Measurements from ENCODE around the gene MPZL2.

Gene MPZL2

GRCh38 chr11:118231461-118231860, 32.6 kb downstream of the MPZL2 start:
- no peak overlapping the region for H3K27ac ChIP-seq (ENCODE audit: insufficient read depth in 1 of 2, low read depth in 1 of 2, low read length in 2 of 2, poor library complexity in 1 of 2, severe bottlenecking in 2 of 2)
- H3K27me3 ChIP-seq (replicated peaks in 2 of 5; ENCODE audit: control insufficient read depth in 4 of 5, insufficient read depth in 5 of 5, low read length in 4 of 5), result no peaks in the 10 kb centered on the region
- ChIA-PET CTCF (no interaction called here), POLR2A (no interaction called here)
- peaks cover 0 to 5% (median 3%) of the 10 kb centered on the region in 4 experiments for H3K36me3 ChIP-seq (ENCODE audit: control insufficient read depth in 4 of 4, insufficient read depth in 4 of 4, low read length in 3 of 4)
- peaks cover 32 to 45% (median 39%) of the 10 kb centered on the region in 4 experiments for H3K4me1 ChIP-seq (ENCODE audit: control extremely low read depth in 1 of 4, control insufficient read depth in 4 of 4, insufficient read depth in 4 of 4, low read length in 3 of 4)
- no peak overlapping the region for H3K4me3 ChIP-seq (ENCODE audit: control insufficient read depth in 1 of 7, extremely low read depth in 1 of 7, insufficient read depth in 4 of 7, low read depth in 2 of 7, low read length in 6 of 7)
- H3K9me3 ChIP-seq (ENCODE audit: control extremely low read depth in 1 of 5, control insufficient read depth in 4 of 5, insufficient read depth in 2 of 5, low read depth in 1 of 5, low read length in 4 of 5), result no peaks in the 10 kb centered on the region
- no peak for DNase-seq

GRCh38 chr11:118230088-118230487, 34.0 kb downstream of the MPZL2 start:
- Histone ChIP-seq H3K4me1 (ENCODE audit: control extremely low read depth in 1 of 4, control insufficient read depth in 4 of 4, insufficient read depth in 4 of 4, low read length in 3 of 4) (peaks cover 43 to 50% (median 49%) of the 10 kb centered on the region in 4 experiments), H3K27me3 (replicated peaks in 2 of 5; ENCODE audit: control insufficient read depth in 4 of 5, insufficient read depth in 5 of 5, low read length in 4 of 5) (no peaks in the 10 kb centered on the region), H3K9me3 (ENCODE audit: control extremely low read depth in 1 of 5, control insufficient read depth in 4 of 5, insufficient read depth in 2 of 5, low read depth in 1 of 5, low read length in 4 of 5) (no peaks in the 10 kb centered on the region), H3K4me3 (ENCODE audit: control insufficient read depth in 1 of 7, extremely low read depth in 1 of 7, insufficient read depth in 4 of 7, low read depth in 2 of 7, low read length in 6 of 7) (peak overlapping the region in 1 of 7 experiments; percentile 16), H3K36me3 (ENCODE audit: control insufficient read depth in 4 of 4, insufficient read depth in 4 of 4, low read length in 3 of 4) (peaks cover 0 to 5% (median 3%) of the 10 kb centered on the region in 4 experiments), H3K27ac (ENCODE audit: insufficient read depth in 1 of 2, low read depth in 1 of 2, low read length in 2 of 2, poor library complexity in 1 of 2, severe bottlenecking in 2 of 2) (no peak overlapping the region)
- CTCF ChIA-PET, result interaction anchor here (0.8 to 1.6 kb wide), 3 partner anchors 9 to 31 kb away, joined by 3 to 9 read pairs (median 4); no protein-coding TSS in a partner anchor
- POLR2A ChIA-PET, result interaction anchor here (1.2 kb wide), 1 partner anchor 10 kb away, joined by 3 read pairs; no protein-coding TSS in a partner anchor
- peak in 1 of 3 donors; percentile 29 for DNase-seq
- 100% methylated on average over 3 of the region's 3 CpGs for WGBS (ENCODE audit: insufficient coverage)

- H3K4me1 ChIP-seq (ENCODE audit: control extremely low read depth in 1 of 4, control insufficient read depth in 4 of 4, insufficient read depth in 4 of 4, low read length in 3 of 4), result peaks cover 49 to 57% (median 54%) of the 10 kb centered on the region in 4 experiments
- peak overlapping the region in 1 of 7 experiments; percentile 46 for H3K4me3 ChIP-seq (ENCODE audit: control insufficient read depth in 1 of 7, extremely low read depth in 1 of 7, insufficient read depth in 4 of 7, low read depth in 2 of 7, low read length in 6 of 7)
- DNase-seq, result peak in 1 of 3 donors; percentile 67
- POLR2A ChIA-PET, result interaction anchor here (1.0 to 1.2 kb wide), 2 partner anchors 10 to 15 kb away, joined by 3 read pairs; no protein-coding TSS in a partner anchor
- CTCF ChIA-PET, result interaction anchor here (1.0 to 1.6 kb wide), 3 partner anchors 10 to 31 kb away, joined by 4 to 9 read pairs (median 4); no protein-coding TSS in a partner anchor
- peak overlapping the region in 1 of 2 experiments; percentile 14 for H3K27ac ChIP-seq (ENCODE audit: insufficient read depth in 1 of 2, low read depth in 1 of 2, low read length in 2 of 2, poor library complexity in 1 of 2, severe bottlenecking in 2 of 2)
- H3K36me3 ChIP-seq (ENCODE audit: control insufficient read depth in 4 of 4, insufficient read depth in 4 of 4, low read length in 3 of 4), result peaks cover 0 to 5% (median 3%) of the 10 kb centered on the region in 4 experiments
- WGBS (ENCODE audit: insufficient coverage), result 33% methylated on average over 2 of the region's 5 CpGs
- no peaks in the 10 kb centered on the region for H3K9me3 ChIP-seq (ENCODE audit: control extremely low read depth in 1 of 5, control insufficient read depth in 4 of 5, insufficient read depth in 2 of 5, low read depth in 1 of 5, low read length in 4 of 5)
- no peaks in the 10 kb centered on the region for H3K27me3 ChIP-seq (replicated peaks in 2 of 5; ENCODE audit: control insufficient read depth in 4 of 5, insufficient read depth in 5 of 5, low read length in 4 of 5)
Measured at GRCh38 chr11:118229274-118229847, 34.7 kb downstream of the MPZL2 start.

- Histone ChIP-seq H3K36me3 (ENCODE audit: control insufficient read depth in 4 of 4, insufficient read depth in 4 of 4, low read length in 3 of 4) (peaks cover 0 to 2% (median 2%) of the 10 kb centered on the region in 4 experiments), H3K4me3 (ENCODE audit: control insufficient read depth in 1 of 7, extremely low read depth in 1 of 7, insufficient read depth in 4 of 7, low read depth in 2 of 7, low read length in 6 of 7) (no peak overlapping the region), H3K9me3 (ENCODE audit: control extremely low read depth in 1 of 5, control insufficient read depth in 4 of 5, insufficient read depth in 2 of 5, low read depth in 1 of 5, low read length in 4 of 5) (no peaks in the 10 kb centered on the region), H3K27me3 (replicated peaks in 2 of 5; ENCODE audit: control insufficient read depth in 4 of 5, insufficient read depth in 5 of 5, low read length in 4 of 5) (no peaks in the 10 kb centered on the region), H3K27ac (ENCODE audit: insufficient read depth in 1 of 2, low read depth in 1 of 2, low read length in 2 of 2, poor library complexity in 1 of 2, severe bottlenecking in 2 of 2) (peak overlapping the region in 1 of 2 experiments; percentile 18), H3K4me1 (ENCODE audit: control extremely low read depth in 1 of 4, control insufficient read depth in 4 of 4, insufficient read depth in 4 of 4, low read length in 3 of 4) (peaks cover 61 to 69% (median 65%) of the 10 kb centered on the region in 4 experiments)
- CTCF ChIA-PET, result interaction anchor here (1.0 to 4.1 kb wide), 4 partner anchors 14 to 23 kb away, joined by 3 to 42 read pairs (median 4); partner anchors contain the start of gene MPZL3
- DNase-seq, result peak; percentile 51 to 91 (median 82)
- WGBS (ENCODE audit: insufficient coverage), result 5% methylated on average over 4 of the region's 8 CpGs
- POLR2A ChIA-PET, result interaction anchor here (1.0 kb wide), 1 partner anchor 14 kb away, joined by 3 read pairs; no protein-coding TSS in a partner anchor
Measured at GRCh38 chr11:118227865-118228785, 36.0 kb downstream of the MPZL2 start.

- Histone ChIP-seq H3K4me1 (ENCODE audit: control extremely low read depth in 1 of 4, control insufficient read depth in 4 of 4, insufficient read depth in 4 of 4, low read length in 3 of 4) (peaks cover 60 to 77% (median 66%) of the 10 kb centered on the region in 4 experiments), H3K4me3 (ENCODE audit: control insufficient read depth in 1 of 7, extremely low read depth in 1 of 7, insufficient read depth in 4 of 7, low read depth in 2 of 7, low read length in 6 of 7) (peak overlapping the region in 2 of 7 experiments; percentile 2 to 28), H3K36me3 (ENCODE audit: control insufficient read depth in 4 of 4, insufficient read depth in 4 of 4, low read length in 3 of 4) (peaks cover 0 to 2% (median 0%) of the 10 kb centered on the region in 4 experiments), H3K27ac (ENCODE audit: insufficient read depth in 1 of 2, low read depth in 1 of 2, low read length in 2 of 2, poor library complexity in 1 of 2, severe bottlenecking in 2 of 2) (peak overlapping the region; percentile 20 to 21), H3K9me3 (ENCODE audit: control extremely low read depth in 1 of 5, control insufficient read depth in 4 of 5, insufficient read depth in 2 of 5, low read depth in 1 of 5, low read length in 4 of 5) (no peaks in the 10 kb centered on the region), H3K27me3 (replicated peaks in 2 of 5; ENCODE audit: control insufficient read depth in 4 of 5, insufficient read depth in 5 of 5, low read length in 4 of 5) (no peaks in the 10 kb centered on the region)
- peak in 1 of 3 donors; percentile 53 for DNase-seq
- POLR2A ChIA-PET, result interaction anchor here (0.6 to 1.1 kb wide), 3 partner anchors 10 to 16 kb away, joined by 3 to 4 read pairs (median 4); no protein-coding TSS in a partner anchor
- 4% methylated on average over 2 of the region's 2 CpGs for WGBS (ENCODE audit: insufficient coverage)
- CTCF ChIA-PET, result interaction anchor here (1.0 to 4.1 kb wide), 9 partner anchors 10 to 142 kb away, joined by 3 to 42 read pairs (median 5); partner anchors contain the start of gene MPZL3
Measured at GRCh38 chr11:118226781-118227180, 37.3 kb downstream of the MPZL2 start.

GRCh38 chr11:118226296-118226695, 37.8 kb downstream of the MPZL2 start:
- H3K27ac ChIP-seq (ENCODE audit: insufficient read depth in 1 of 2, low read depth in 1 of 2, low read length in 2 of 2, poor library complexity in 1 of 2, severe bottlenecking in 2 of 2), result peak overlapping the region in 1 of 2 experiments; percentile 20
- DNase-seq, result peak; percentile 80 to 97 (median 93)
- 0% methylated on average over 5 of the region's 7 CpGs for WGBS (ENCODE audit: insufficient coverage)
- no peaks in the 10 kb centered on the region for H3K9me3 ChIP-seq (ENCODE audit: control extremely low read depth in 1 of 5, control insufficient read depth in 4 of 5, insufficient read depth in 2 of 5, low read depth in 1 of 5, low read length in 4 of 5)
- peak overlapping the region in 2 of 7 experiments; percentile 20 to 28 for H3K4me3 ChIP-seq (ENCODE audit: control insufficient read depth in 1 of 7, extremely low read depth in 1 of 7, insufficient read depth in 4 of 7, low read depth in 2 of 7, low read length in 6 of 7)
- ChIA-PET POLR2A (interaction anchor here (1.1 kb wide), 2 partner anchors 9 to 12 kb away, joined by 4 read pairs; no protein-coding TSS in a partner anchor), CTCF (interaction anchor here (1.0 to 4.1 kb wide), 8 partner anchors 11 to 142 kb away, joined by 3 to 42 read pairs (median 6); no protein-coding TSS in a partner anchor)
- peaks cover 0 to 2% (median 0%) of the 10 kb centered on the region in 4 experiments for H3K36me3 ChIP-seq (ENCODE audit: control insufficient read depth in 4 of 4, insufficient read depth in 4 of 4, low read length in 3 of 4)
- peaks cover 60 to 80% (median 67%) of the 10 kb centered on the region in 4 experiments for H3K4me1 ChIP-seq (ENCODE audit: control extremely low read depth in 1 of 4, control insufficient read depth in 4 of 4, insufficient read depth in 4 of 4, low read length in 3 of 4)
- no peaks in the 10 kb centered on the region for H3K27me3 ChIP-seq (replicated peaks in 2 of 5; ENCODE audit: control insufficient read depth in 4 of 5, insufficient read depth in 5 of 5, low read length in 4 of 5)

Measured in common myeloid progenitor, CD34-positive (primary cell).